H9 (cell line): ENCODE measurements around the gene NDUFB2. TPM values are rescaled to one million over a fixed set of nuclear protein-coding genes. Genes with fewer than 3 reads are reported as not detected.

ENCODE experiments used
- DNase-seq: peaks from one replicate; pipeline ENCODE4 v3.0.0-alpha.2; 2017
- H2AFZ ChIP-seq: one replicate; pipeline ENCODE4 v1.6.1; 2013; ENCODE audit warnings: mild to moderate bottlenecking, low read length, control low read depth, moderate library complexity
- H2AK5ac ChIP-seq: 2 replicates; pipeline ENCODE4 v1.6.1; 2013; ENCODE audit warnings: low read length, control low read depth, mixed read lengths; ENCODE audit not compliant: insufficient read length
- H2BK120ac ChIP-seq: one replicate; pipeline ENCODE4 v1.6.1; 2013; ENCODE audit warnings: low read depth, mild to moderate bottlenecking, low read length, control low read depth, inconsistent platforms; ENCODE audit not compliant: poor library complexity, severe bottlenecking
- H2BK12ac ChIP-seq: 2 replicates; pipeline ENCODE4 v1.6.1; 2013; ENCODE audit warnings: low read length, control low read depth, mixed read lengths, low read depth; ENCODE audit not compliant: insufficient read length
- H2BK15ac ChIP-seq: 2 replicates; pipeline ENCODE4 v1.6.1; 2013; ENCODE audit warnings: low read depth, low read length, control low read depth
- H2BK20ac ChIP-seq: one replicate; pipeline ENCODE4 v1.6.1; 2013; ENCODE audit warnings: low read depth, mild to moderate bottlenecking, low read length, control low read depth, inconsistent platforms; ENCODE audit not compliant: poor library complexity, severe bottlenecking
- H2BK5ac ChIP-seq: 2 replicates; pipeline ENCODE4 v1.6.1; 2013; ENCODE audit warnings: low read length, control low read depth, mixed read lengths; ENCODE audit not compliant: insufficient read length
- H3K14ac ChIP-seq: 2 replicates; pipeline ENCODE4 v1.6.1; 2013; ENCODE audit warnings: low read length, control low read depth; ENCODE audit not compliant: insufficient read depth
- H3K18ac ChIP-seq: 2 replicates; pipeline ENCODE4 v1.6.1; 2013; ENCODE audit warnings: low read depth, mild to moderate bottlenecking, mixed read lengths, low read length, control low read depth; ENCODE audit not compliant: insufficient read length
- H3K23ac ChIP-seq: 2 replicates; pipeline ENCODE4 v1.6.1; 2013; ENCODE audit warnings: low read length, control low read depth, mixed read lengths, low read depth; ENCODE audit not compliant: insufficient read length
- H3K23me2 ChIP-seq: 2 replicates; pipeline ENCODE4 v1.6.1; 2013; ENCODE audit warnings: low read depth, mild to moderate bottlenecking, mixed read lengths, low read length, control low read depth; ENCODE audit not compliant: insufficient read length, poor library complexity, severe bottlenecking
- H3K27ac ChIP-seq: 2 replicates; pipeline ENCODE4 v1.5.1; 2013; ENCODE audit warnings: low read length, control low read depth, mixed read lengths, low read depth; ENCODE audit not compliant: insufficient read length
- H3K27me3 ChIP-seq: 2 replicates; pipeline ENCODE4 v1.6.1; 2013; ENCODE audit warnings: low read length, control low read depth, inconsistent platforms; ENCODE audit not compliant: insufficient read depth
- H3K4ac ChIP-seq: 2 replicates; pipeline ENCODE4 v1.6.1; 2013; ENCODE audit warnings: low read depth, mild to moderate bottlenecking, control low read depth, inconsistent platforms, low read length, moderate library complexity
- H3K4me1 ChIP-seq: 2 replicates; pipeline ENCODE4 v1.6.1; 2013; ENCODE audit warnings: low read length, control low read depth, inconsistent platforms; ENCODE audit not compliant: insufficient read depth
- H3K4me2 ChIP-seq: 2 replicates; pipeline ENCODE4 v1.6.1; 2013; ENCODE audit warnings: low read length, control low read depth, mixed read lengths; ENCODE audit not compliant: insufficient read length, insufficient read depth
- H3K56ac ChIP-seq: 2 replicates; pipeline ENCODE4 v1.6.1; 2013; ENCODE audit warnings: low read depth, mild to moderate bottlenecking, mixed read lengths, low read length, control low read depth; ENCODE audit not compliant: insufficient read length
- H3K79me1 ChIP-seq: 2 replicates; pipeline ENCODE4 v1.6.1; 2013; ENCODE audit warnings: low read depth, mild to moderate bottlenecking, moderate library complexity, low read length, control low read depth, inconsistent platforms; ENCODE audit not compliant: insufficient read depth, poor library complexity, severe bottlenecking
- H3K79me2 ChIP-seq: 2 replicates; pipeline ENCODE4 v1.6.1; 2013; ENCODE audit warnings: low read length, control low read depth, inconsistent platforms; ENCODE audit not compliant: insufficient read depth
- H3K9ac ChIP-seq: 2 replicates; pipeline ENCODE4 v1.6.1; 2013; ENCODE audit warnings: low read length, control low read depth, mixed read lengths; ENCODE audit not compliant: insufficient read length; ENCODE audit errors: extremely low read depth
- H3K9me3 ChIP-seq: one replicate; pipeline ENCODE4 v1.6.1; 2013; ENCODE audit warnings: low read depth, low read length, inconsistent platforms; ENCODE audit not compliant: control insufficient read depth
- H3T11ph ChIP-seq: one replicate; pipeline ENCODE4 v1.6.1; 2013; ENCODE audit warnings: mild to moderate bottlenecking, low read length, control low read depth, inconsistent platforms
- H4K20me1 ChIP-seq: one replicate; pipeline ENCODE4 v1.6.1; 2013; ENCODE audit not compliant: control insufficient read depth, insufficient read length, insufficient read depth
- H4K5ac ChIP-seq: 2 replicates; pipeline ENCODE4 v1.6.1; 2013; ENCODE audit warnings: low read depth, mild to moderate bottlenecking, mixed read lengths, low read length, control low read depth; ENCODE audit not compliant: insufficient read length
- H4K8ac ChIP-seq: replicated peaks from 2 replicates; pipeline ENCODE4 v1.6.1; 2013; ENCODE audit warnings: low read length, control low read depth, mixed read lengths, low read depth; ENCODE audit not compliant: insufficient read length
- H4K91ac ChIP-seq: 2 replicates; pipeline ENCODE4 v1.6.1; 2013; ENCODE audit warnings: low read depth, mild to moderate bottlenecking, moderate library complexity, mixed read lengths, low read length, control low read depth; ENCODE audit not compliant: insufficient read length
- H3K27ac Mint-ChIP-seq, 3 experiments: 2 replicates in 2 of 3; 3 replicates in 1 of 3; pipeline ENCODE4 v1.8.0; 2020 to 2021; ENCODE audit warnings: mixed read lengths in 3 of 3, mild to moderate bottlenecking in 1 of 3, moderate library complexity in 1 of 3
- H3K27me3 Mint-ChIP-seq: 2 replicates; pipeline ENCODE4 v1.8.0; 2021; ENCODE audit warnings: low read depth, mild to moderate bottlenecking, moderate library complexity, mixed read lengths
- H3K36me3 Mint-ChIP-seq, 3 experiments: 2 replicates in 2 of 3; 3 replicates in 1 of 3; pipeline ENCODE4 v1.8.0; 2020 to 2021; ENCODE audit warnings: low read depth in 3 of 3, mixed read lengths in 3 of 3; ENCODE audit not compliant: insufficient read depth in 1 of 3
- H3K4me1 Mint-ChIP-seq, 2 experiments: 2 replicates each; pipeline ENCODE4 v1.8.0; 2020; ENCODE audit warnings: mixed read lengths in 2 of 2
- H3K4me3 Mint-ChIP-seq, 2 experiments: 2 replicates in 1 of 2; 3 replicates in 1 of 2; pipeline ENCODE4 v1.8.0; 2020 to 2021; ENCODE audit warnings: mild to moderate bottlenecking in 2 of 2, mixed read lengths in 2 of 2, moderate library complexity in 1 of 2
- H3K9me3 Mint-ChIP-seq, 2 experiments: 2 replicates in 1 of 2; 3 replicates in 1 of 2; pipeline ENCODE4 v1.8.0; 2020; ENCODE audit warnings: mild to moderate bottlenecking in 2 of 2, mixed read lengths in 2 of 2, moderate library complexity in 1 of 2
- CTCF ChIP-seq: fragments of 200-600 bp; sonication (generic); conservative IDR thresholded peaks from 3 replicates; pipeline ENCODE4 v1.8.0; 2021; ENCODE audit warnings: antibody characterized with exemption, mild to moderate bottlenecking
- WGBS: extraction: QIAGEN DNeasy Blood & Tissue Kit; methylation state at CpG from one replicate; pipeline ENCODE4 v1.1.7; 2013; ENCODE audit warnings: missing lambda C conversion rate, low lambda C conversion rate, mixed read lengths; ENCODE audit not compliant: insufficient read length; ENCODE audit errors: extremely low coverage; 5-methylcytosine and 5-hydroxymethylcytosine counted together
- total RNA-seq: library from RNA; stranded (reverse); gene quantifications from 2 replicates; pipeline ENCODE4 v1.2.1, GENCODE V29; 2021

NDUFB2 gene
- total RNA-seq, 1 experiment from 2014 or later: 177 TPM

- Histone ChIP-seq H3K9ac (no peak overlapping the region), H3K4me1 (no peaks in the 10 kb centered on the region), H3K23me2 (no peaks in the 10 kb centered on the region), H4K20me1 (no peaks in the 10 kb centered on the region), H2BK5ac (no peak overlapping the region), H3K79me1 (no peaks in the 10 kb centered on the region), H2BK15ac (no peak overlapping the region), H2BK120ac (no peak overlapping the region), H2AK5ac (no peak overlapping the region), H3K23ac (no peak overlapping the region), H3K79me2 (no peaks in the 10 kb centered on the region), H3K18ac (no peak overlapping the region), H3K9me3 (no peaks in the 10 kb centered on the region), H3K14ac (no peak overlapping the region), H4K91ac (no peak overlapping the region), H3K27ac (no peak overlapping the region), H4K8ac (no peak overlapping the region), H3K4me2 (no peak overlapping the region), H3K27me3 (no peaks in the 10 kb centered on the region), H2BK20ac (no peak overlapping the region), H4K5ac (no peak overlapping the region), H2AFZ (no peak overlapping the region), H3T11ph (no peak overlapping the region), H3K4ac (no peak overlapping the region), H2BK12ac (no peak overlapping the region), H3K56ac (no peak overlapping the region)
- DNase-seq: no peak
- Mint-ChIP-seq H3K4me1 (peaks cover 5 to 9% of the 10 kb centered on the region in 2 experiments), H3K4me3 (no peak overlapping the region), H3K27ac (0 out of 7 replicates have a peak overlapping the region, but pooled peaks of 1 of the 3 experiments have one; percentile 38), H3K9me3 (no peaks in the 10 kb centered on the region), H3K36me3 (peaks cover 4 to 18% (median 17%) of the 10 kb centered on the region in 3 experiments; a peak in 6 of 7 replicates), H3K27me3 (no peaks in the 10 kb centered on the region)
- no peak for TF ChIP-seq CTCF
- no CpG with 5 or more reads among the region's 2 CpGs for WGBS
Measured at GRCh38 chr7:140734729-140735128, 38.2 kb downstream of the NDUFB2 start.
